Testis (tissue), 3 donors: ENCODE results near the gene TMEM239. TPM values are rescaled to one million over a fixed set of nuclear protein-coding genes. Genes with fewer than 3 reads are reported as not detected.

ENCODE experiments used
- DNase-seq: peaks from one replicate; pipeline ENCODE4 v3.0.0-alpha.2; 2019
- H3K27ac ChIP-seq, 2 donors: fragments of 200-600 bp; sonication (generic); one replicate each; pipeline ENCODE4 v1.5.1; 2019
- H3K27me3 ChIP-seq: fragments of 200-600 bp; sonication (generic); one replicate; pipeline ENCODE4 v1.5.1; 2019
- H3K36me3 ChIP-seq: fragments of 200-600 bp; sonication (generic); one replicate; pipeline ENCODE4 v1.5.1; 2017; ENCODE audit warnings: low read depth; ENCODE audit errors: missing control alignments
- H3K4me1 ChIP-seq: fragments of 200-600 bp; sonication (generic); one replicate; pipeline ENCODE4 v1.5.1; 2019
- H3K4me3 ChIP-seq, 2 donors: fragments of 200-600 bp; sonication (generic); one replicate each; pipeline ENCODE4 v1.5.1; 2017 to 2019
- H3K9me3 ChIP-seq: fragments of 200-600 bp; sonication (generic); one replicate; pipeline ENCODE4 v1.5.1; 2017
- POLR2A ChIP-seq: fragments of 450-650 bp; IDR thresholded peaks from one replicate; pipeline ENCODE4 v1.6.1; 2017; ENCODE audit warnings: antibody characterized with exemption, mild to moderate bottlenecking, moderate library complexity
- WGBS, 2 donors: methylation state at CpG; one replicate each; pipeline ENCODE4 v1.1.5; 2018; 5-methylcytosine and 5-hydroxymethylcytosine counted together
- intact Hi-C: fragments of 100-400 bp; cut with DNase I; formaldehyde crosslinking; loops from one replicate; pipeline ENCODE4 v1.15.1; 2023; ENCODE audit warnings: low total_unique reads
- polyA plus RNA-seq: library from polyadenylated mRNA; stranded (reverse); fragments of 350-450 nt; fragmentation: Illumina TruSeq; extraction: RNeasy Lipid Tissue Mini Kit (QIAGEN cat#74804); gene quantifications from one replicate; pipeline ENCODE4 v1.2.3, GENCODE V29; 2014; ENCODE audit warnings: low read depth, low replicate concordance; ENCODE audit not compliant: insufficient read depth
- total RNA-seq, 2 donors: library from RNA; depleted of rRNA; stranded (reverse); fragments of >200 nt; gene quantifications; one replicate each; pipeline ENCODE4 v1.2.3, GENCODE V29; 2016
- TF ChIP-seq, protein P1 (sequence below), 3 experiments: fragments of 450-650 bp in 2 of 3; fragments of 200-600 bp in 1 of 3; sonication (generic) in 1 of 3; IDR thresholded peaks; one replicate each; pipeline ENCODE4 v1.5.1; 2016 to 2019; ENCODE audit warnings: antibody characterized with exemption in 3 of 3, mild to moderate bottlenecking in 2 of 3, moderate library complexity in 1 of 3

TMEM239 gene
- total and polyA plus RNA-seq, 3 donors from 2014 or later, result 39.0 to 133 (median 77.3) TPM

DNA sequence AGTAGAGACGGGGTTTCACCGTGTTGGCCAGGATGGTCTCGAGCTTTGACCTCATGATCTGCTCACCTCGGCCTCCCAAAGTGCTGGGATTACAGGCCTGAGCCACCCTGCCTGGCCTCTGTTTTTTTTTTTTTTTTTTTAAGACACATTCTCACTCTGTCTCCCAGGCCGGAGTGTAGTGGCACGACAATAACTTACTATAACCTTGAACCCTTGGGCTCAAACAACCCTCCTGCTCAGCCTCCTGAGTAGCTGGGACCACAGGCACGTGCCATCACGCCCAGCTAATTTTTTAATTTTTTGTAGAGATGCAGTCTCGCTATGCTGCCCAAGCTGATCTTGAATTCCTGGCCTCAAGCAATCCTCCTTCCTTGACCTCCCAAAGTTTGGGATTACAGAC, 42.4 kb upstream of the TMEM239 start:
- no peaks in the 10 kb centered on the region for H3K9me3 ChIP-seq
- TF ChIP-seq POLR2A, result no peak
- TF ChIP-seq, protein P1, sequence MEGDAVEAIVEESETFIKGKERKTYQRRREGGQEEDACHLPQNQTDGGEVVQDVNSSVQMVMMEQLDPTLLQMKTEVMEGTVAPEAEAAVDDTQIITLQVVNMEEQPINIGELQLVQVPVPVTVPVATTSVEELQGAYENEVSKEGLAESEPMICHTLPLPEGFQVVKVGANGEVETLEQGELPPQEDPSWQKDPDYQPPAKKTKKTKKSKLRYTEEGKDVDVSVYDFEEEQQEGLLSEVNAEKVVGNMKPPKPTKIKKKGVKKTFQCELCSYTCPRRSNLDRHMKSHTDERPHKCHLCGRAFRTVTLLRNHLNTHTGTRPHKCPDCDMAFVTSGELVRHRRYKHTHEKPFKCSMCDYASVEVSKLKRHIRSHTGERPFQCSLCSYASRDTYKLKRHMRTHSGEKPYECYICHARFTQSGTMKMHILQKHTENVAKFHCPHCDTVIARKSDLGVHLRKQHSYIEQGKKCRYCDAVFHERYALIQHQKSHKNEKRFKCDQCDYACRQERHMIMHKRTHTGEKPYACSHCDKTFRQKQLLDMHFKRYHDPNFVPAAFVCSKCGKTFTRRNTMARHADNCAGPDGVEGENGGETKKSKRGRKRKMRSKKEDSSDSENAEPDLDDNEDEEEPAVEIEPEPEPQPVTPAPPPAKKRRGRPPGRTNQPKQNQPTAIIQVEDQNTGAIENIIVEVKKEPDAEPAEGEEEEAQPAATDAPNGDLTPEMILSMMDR (IDR thresholded peaks at IDR 0.05), result no peak
- no peaks in the 10 kb centered on the region for H3K27me3 ChIP-seq
- H3K27ac ChIP-seq, result no peak overlapping the region
- WGBS, 2 donors, result 82 to 90% methylated on average over 9 of the region's 9 CpGs
- no peak overlapping the region for H3K4me3 ChIP-seq
- intact Hi-C loops, result no loop called here
- H3K36me3 ChIP-seq, result no peaks in the 10 kb centered on the region
- no peaks in the 10 kb centered on the region for H3K4me1 ChIP-seq
- DNase-seq, result no peak

DNA sequence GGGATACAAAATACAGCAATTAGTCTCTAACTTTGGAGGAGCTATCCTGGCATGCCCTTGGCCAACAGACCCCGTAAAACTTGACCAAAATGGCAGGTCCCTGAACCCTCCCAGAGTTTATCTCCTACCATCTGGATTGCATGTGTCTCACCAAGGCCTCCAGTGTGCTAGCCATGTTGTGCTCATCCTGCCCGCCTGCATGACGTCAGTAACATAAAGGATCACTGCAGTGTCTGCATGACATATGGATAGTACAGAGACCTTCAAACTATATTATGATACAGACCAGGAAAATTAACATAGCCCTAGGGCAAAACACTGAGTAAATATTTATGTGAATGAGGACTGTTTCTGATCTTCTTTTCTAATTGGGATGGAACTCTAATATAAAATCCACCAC, 41.0 kb upstream of the TMEM239 start:
- Histone ChIP-seq H3K27ac (no peak overlapping the region), H3K4me1 (no peaks in the 10 kb centered on the region), H3K9me3 (no peaks in the 10 kb centered on the region), H3K4me3 (no peak overlapping the region), H3K27me3 (no peaks in the 10 kb centered on the region), H3K36me3 (no peaks in the 10 kb centered on the region)
- intact Hi-C loops, result no loop called here
- WGBS, 2 donors, result 75 to 83% methylated on average over 3 of the region's 3 CpGs
- TF ChIP-seq POLR2A, result no peak
- TF ChIP-seq, protein P1 (IDR thresholded peaks at IDR 0.05), result no peak
- no peak for DNase-seq

DNA sequence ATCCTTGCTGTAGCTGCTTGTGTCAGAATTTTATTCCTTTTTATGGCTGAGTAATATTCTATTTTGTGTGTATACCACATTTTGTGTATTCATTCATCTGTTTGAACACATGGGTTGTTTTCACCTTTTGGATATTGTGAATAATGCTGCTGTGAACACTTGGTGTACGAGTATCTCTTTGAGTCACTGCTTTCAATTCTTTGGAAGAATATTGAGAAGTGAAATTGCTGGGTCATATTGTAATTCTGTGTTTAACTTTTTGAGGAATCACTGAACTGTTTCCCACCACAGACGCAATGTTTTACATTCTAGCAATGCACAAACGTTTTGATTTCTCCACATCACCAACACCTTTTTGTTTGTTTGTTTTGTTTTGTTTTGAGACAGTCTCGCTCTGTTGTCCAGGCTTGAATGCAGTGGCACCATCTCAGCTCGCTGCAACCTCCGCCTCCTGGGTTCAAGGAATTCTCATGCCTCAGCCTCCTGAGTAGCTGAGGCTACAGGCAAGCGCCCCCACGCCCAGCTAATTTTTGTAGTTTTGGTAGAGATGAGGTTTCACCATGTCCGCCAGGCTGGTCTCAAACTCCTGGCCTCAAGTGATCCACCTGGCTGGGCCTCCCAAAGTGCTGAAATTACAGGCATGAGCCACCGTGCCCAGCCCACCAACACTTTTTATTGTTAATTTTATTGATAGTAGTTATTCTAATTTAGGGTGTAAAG, 37.4 kb upstream of the TMEM239 start:
- 52 to 76% methylated on average over 10 of the region's 10 CpGs for WGBS, 2 donors

DNA sequence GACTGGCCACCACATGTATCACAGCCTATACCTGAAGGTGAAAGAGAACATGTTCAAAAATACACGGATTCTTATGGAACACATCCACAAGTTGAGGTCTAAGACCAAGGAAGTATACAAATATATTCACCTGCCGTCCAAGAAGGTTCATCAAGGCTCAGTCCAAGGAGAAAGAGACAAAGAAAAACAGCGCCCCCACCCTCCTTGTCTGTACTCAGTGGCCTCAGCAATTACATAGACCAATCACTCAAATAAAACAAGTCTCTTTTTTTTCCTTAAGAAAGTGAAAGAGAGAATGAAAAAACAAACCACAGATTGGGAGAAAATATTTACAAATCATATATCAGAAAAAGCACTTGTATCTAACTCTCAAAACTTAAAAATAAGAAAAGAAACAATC, 35.2 kb upstream of the TMEM239 start:
- TF ChIP-seq, protein P1 (IDR thresholded peaks at IDR 0.05), result no peak
- TF ChIP-seq POLR2A, result no peak
- no peaks in the 10 kb centered on the region for H3K4me1 ChIP-seq
- 46 to 67% methylated on average over 3 of the region's 3 CpGs for WGBS, 2 donors
- H3K27ac ChIP-seq, result no peak overlapping the region
- H3K27me3 ChIP-seq, result no peaks in the 10 kb centered on the region
- no peaks in the 10 kb centered on the region for H3K36me3 ChIP-seq
- intact Hi-C loops, result no loop called here
- DNase-seq, result no peak
- H3K9me3 ChIP-seq, result no peaks in the 10 kb centered on the region
- no peak overlapping the region for H3K4me3 ChIP-seq

More for the DNA sequence above, 37.4 kb upstream of the TMEM239 start:
- no peaks in the 10 kb centered on the region for H3K36me3 ChIP-seq
- H3K4me3 ChIP-seq, result no peak overlapping the region
- H3K9me3 ChIP-seq, result no peaks in the 10 kb centered on the region
- H3K27ac ChIP-seq, result no peak overlapping the region
- no peaks in the 10 kb centered on the region for H3K27me3 ChIP-seq
- DNase-seq, result no peak
- H3K4me1 ChIP-seq, result no peaks in the 10 kb centered on the region
- TF ChIP-seq POLR2A, result no peak
- TF ChIP-seq, protein P1 (IDR thresholded peaks at IDR 0.05), result no peak
- intact Hi-C loops, result no loop called here
